Activated B cell treated with CpG ODN at 0.5 μM for 24 hours (primary cell): Measurements from ENCODE around the gene PGLYRP2. TPM values are rescaled to one million over a fixed set of nuclear protein-coding genes. Genes with fewer than 3 reads are reported as not detected.
A peak's percentile ranks its signal among the peaks of the same experiment; 100 is the strongest.

ENCODE experiments used
- ATAC-seq: fragments of 200-7000 bp; cut with Tn5 transposase; one replicate; pipeline ENCODE4 v1.10.0; 2021; ENCODE audit warnings: low read depth, mild to moderate bottlenecking, moderate library complexity
- CTCF ChIA-PET: fragments of 350-600 bp; sonication (Branson Sonifier 250); formaldehyde crosslinking; loops from one replicate; lab custom pipeline; 2021; ENCODE audit warnings: antibody characterized with exemption; lab: Charles Lee
- POLR2A ChIA-PET: fragments of 350-600 bp; sonication (Branson Sonifier 250); formaldehyde crosslinking; loops from one replicate; lab custom pipeline; 2021; ENCODE audit warnings: antibody characterized with exemption; lab: Charles Lee
- DNase-seq: peaks from one replicate; pipeline ENCODE4 v3.0.0; 2022
- H3K27ac Mint-ChIP-seq: one replicate; pipeline ENCODE4 v1.8.0; 2020; ENCODE audit warnings: mixed read lengths
- H3K27me3 Mint-ChIP-seq: one replicate; pipeline ENCODE4 v1.8.0; 2021; ENCODE audit warnings: mixed read lengths
- H3K36me3 Mint-ChIP-seq: one replicate; pipeline ENCODE4 v1.8.0; 2021; ENCODE audit warnings: low read depth, mixed read lengths
- H3K4me1 Mint-ChIP-seq: one replicate; pipeline ENCODE4 v1.8.0; 2021; ENCODE audit warnings: mixed read lengths
- H3K4me3 Mint-ChIP-seq: one replicate; pipeline ENCODE4 v1.8.0; 2020; ENCODE audit warnings: mild to moderate bottlenecking, mixed read lengths
- H3K9me3 Mint-ChIP-seq: one replicate; pipeline ENCODE4 v1.8.0; 2020; ENCODE audit warnings: mixed read lengths
- intact Hi-C: fragments of 100-400 bp; cut with micrococcal nuclease; formaldehyde crosslinking; loops from one replicate; pipeline ENCODE4 v1.15.1; 2024
- total RNA-seq: library from RNA; stranded (reverse); gene quantifications from 2 replicates; pipeline ENCODE4 v1.2.3, GENCODE V29; 2022
- TF ChIP-seq, protein P1 (sequence below): fragments of 200-600 bp; IDR thresholded peaks from one replicate; pipeline ENCODE4 v1.8.0; 2022; ENCODE audit warnings: antibody characterized with exemption, mild to moderate bottlenecking

PGLYRP2 gene
- total RNA-seq, 1 donor from 2014 or later, result not detected

DNA sequence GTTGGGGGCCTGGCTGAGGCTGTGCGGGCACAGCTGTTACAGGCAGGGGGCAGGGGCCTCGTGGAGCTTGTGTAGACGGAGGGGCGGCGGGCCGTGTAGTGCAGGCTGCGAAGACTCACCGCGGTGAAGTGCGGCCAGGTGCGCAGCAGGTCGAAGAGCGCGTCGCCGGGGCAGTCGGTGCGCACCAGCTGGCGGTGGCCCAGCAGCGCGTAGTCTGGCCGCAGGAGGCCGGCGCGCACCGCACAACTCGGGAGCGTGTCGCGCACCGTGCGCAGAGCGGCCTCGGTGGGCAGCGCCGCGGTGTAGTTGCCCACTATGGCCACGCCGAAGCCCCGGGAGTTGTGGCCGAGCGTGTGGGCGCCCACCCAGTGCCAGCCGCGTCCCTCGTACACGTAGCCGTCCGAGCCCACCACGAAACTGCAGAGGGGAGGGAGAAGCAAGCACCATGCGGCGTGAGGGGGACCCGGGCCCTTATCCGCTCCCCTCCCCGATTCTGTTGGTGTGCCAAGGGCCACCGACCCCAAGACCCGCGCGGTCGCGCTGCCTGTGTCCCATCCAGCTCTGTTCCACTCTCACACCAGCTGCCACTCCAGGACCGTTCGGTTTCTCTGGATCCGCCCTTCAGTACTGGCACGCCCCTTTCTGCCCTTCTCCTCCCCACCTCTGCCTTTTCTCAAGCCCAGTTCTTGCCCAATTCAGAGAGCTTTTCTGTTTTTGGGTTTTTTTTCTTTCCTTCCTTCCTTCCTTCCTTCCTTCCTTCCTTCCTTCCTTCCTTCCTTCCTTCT lies 9.6 kb downstream of the PGLYRP2 start:
- TF ChIP-seq, protein P1, sequence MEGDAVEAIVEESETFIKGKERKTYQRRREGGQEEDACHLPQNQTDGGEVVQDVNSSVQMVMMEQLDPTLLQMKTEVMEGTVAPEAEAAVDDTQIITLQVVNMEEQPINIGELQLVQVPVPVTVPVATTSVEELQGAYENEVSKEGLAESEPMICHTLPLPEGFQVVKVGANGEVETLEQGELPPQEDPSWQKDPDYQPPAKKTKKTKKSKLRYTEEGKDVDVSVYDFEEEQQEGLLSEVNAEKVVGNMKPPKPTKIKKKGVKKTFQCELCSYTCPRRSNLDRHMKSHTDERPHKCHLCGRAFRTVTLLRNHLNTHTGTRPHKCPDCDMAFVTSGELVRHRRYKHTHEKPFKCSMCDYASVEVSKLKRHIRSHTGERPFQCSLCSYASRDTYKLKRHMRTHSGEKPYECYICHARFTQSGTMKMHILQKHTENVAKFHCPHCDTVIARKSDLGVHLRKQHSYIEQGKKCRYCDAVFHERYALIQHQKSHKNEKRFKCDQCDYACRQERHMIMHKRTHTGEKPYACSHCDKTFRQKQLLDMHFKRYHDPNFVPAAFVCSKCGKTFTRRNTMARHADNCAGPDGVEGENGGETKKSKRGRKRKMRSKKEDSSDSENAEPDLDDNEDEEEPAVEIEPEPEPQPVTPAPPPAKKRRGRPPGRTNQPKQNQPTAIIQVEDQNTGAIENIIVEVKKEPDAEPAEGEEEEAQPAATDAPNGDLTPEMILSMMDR, result no peak
- Mint-ChIP-seq H3K4me1 (peaks cover 33% of the 10 kb centered on the region), H3K27me3 (peaks cover 15% of the 10 kb centered on the region), H3K4me3 (peak overlapping the region; percentile 79), H3K9me3 (no peaks in the 10 kb centered on the region), H3K27ac (no peak overlapping the region), H3K36me3 (no peaks in the 10 kb centered on the region)
- DNase-seq (no peak), ATAC-seq (peak; percentile 51)
- intact Hi-C loops, result loop anchor here (10.0 kb wide), 1 partner anchor 85 kb away; no protein-coding TSS in a partner anchor
- POLR2A ChIA-PET, result interaction anchor here (0.5 kb wide), 1 partner anchor 635 kb away, joined by 3 read pairs; no protein-coding TSS in a partner anchor
- CTCF ChIA-PET, result no interaction called here

DNA sequence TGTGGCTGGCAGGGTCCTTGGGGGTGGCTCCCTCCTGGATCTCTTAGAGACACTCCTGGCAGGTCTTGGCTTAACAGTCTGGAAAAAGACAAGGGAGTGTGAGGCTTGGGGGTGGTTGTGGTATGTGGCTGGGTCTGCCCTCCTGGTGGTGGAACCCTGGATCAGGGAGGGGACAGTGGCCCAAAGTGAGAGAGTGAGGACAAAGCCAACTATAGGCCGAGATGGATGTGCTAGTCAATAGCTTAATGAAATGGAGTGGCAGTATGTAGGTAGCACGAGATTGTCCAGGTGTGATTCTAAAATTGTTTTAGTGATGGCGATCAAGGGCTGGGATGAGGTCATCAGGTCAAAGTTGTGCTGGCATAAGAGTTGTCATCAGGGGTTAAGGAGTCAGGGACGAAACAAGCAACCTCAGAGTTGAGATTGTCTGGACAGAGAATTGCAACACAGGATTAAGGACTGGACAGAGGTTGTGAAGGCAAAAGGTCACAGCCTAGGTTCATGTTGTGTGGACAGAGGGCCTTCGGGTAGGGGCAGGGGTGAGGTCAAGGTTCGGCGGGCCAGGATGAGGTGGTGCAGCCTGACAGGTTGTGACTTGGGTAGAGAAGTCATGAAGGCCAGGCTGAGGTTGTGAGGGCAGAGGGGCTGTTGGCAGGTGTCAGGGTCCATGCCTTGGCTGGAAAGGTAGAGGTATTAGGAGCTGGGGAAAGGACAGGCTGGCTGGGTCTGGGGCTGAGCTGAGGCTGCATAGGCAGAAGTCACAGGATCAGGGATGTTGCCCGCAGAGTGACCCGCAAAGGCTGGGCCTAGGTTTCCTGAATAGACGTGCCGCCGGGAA lies 10.4 kb downstream of the PGLYRP2 start:
- Mint-ChIP-seq H3K4me3 (peak overlapping the region; percentile 66), H3K36me3 (peaks cover 3% of the 10 kb centered on the region), H3K27me3 (peaks cover 15% of the 10 kb centered on the region), H3K27ac (no peak overlapping the region), H3K4me1 (peaks cover 37% of the 10 kb centered on the region), H3K9me3 (no peaks in the 10 kb centered on the region)
- POLR2A ChIA-PET, result interaction anchor here (0.5 kb wide), 1 partner anchor 636 kb away, joined by 3 read pairs; no protein-coding TSS in a partner anchor
- DNase-seq (no peak), ATAC-seq (no peak)
- TF ChIP-seq, protein P1, result no peak
- intact Hi-C loops, result loop anchor here (10.0 kb wide), 1 partner anchor 86 kb away; no protein-coding TSS in a partner anchor
- CTCF ChIA-PET, result no interaction called here

DNA sequence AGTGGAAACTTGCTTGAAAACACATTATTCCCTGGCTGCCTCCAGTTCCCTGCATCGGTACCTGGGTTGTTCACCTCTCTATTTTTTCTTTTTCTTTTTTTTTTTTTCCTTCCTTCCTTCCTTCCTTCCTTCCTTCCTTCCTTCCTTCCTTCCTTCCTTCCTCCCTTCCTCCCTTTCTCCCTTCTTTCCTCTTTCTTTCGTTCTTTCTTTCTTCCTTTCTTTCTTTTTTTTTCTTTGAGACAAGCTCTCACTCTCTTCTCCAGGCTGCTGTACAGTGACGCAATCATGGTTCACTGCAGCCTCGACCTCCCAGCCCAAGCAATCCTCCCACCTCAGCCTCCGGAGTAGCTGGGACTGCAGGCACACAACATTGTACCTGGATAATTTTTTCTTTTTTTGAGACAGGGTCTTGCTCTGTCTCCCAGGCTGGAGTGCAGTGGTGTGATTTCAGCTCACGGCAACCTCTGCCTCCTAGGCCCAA lies 11.5 kb downstream of the PGLYRP2 start:
- Mint-ChIP-seq H3K4me3 (no peak overlapping the region), H3K4me1 (peaks cover 46% of the 10 kb centered on the region), H3K27ac (no peak overlapping the region), H3K27me3 (peaks cover 15% of the 10 kb centered on the region), H3K9me3 (no peaks in the 10 kb centered on the region), H3K36me3 (peaks cover 8% of the 10 kb centered on the region)
- CTCF ChIA-PET, result interaction anchor here (1.4 kb wide), 1 partner anchor 49 kb away, joined by 4 read pairs; the partner anchor contains the start of gene AKAP8L
- no peak for DNase-seq
- TF ChIP-seq, protein P1, result no peak
- POLR2A ChIA-PET, result interaction anchor here (0.6 to 1.3 kb wide), 3 partner anchors 48 to 369 kb away, joined by 3 read pairs; no protein-coding TSS in a partner anchor
- ATAC-seq, result no peak
- intact Hi-C loops, result loop anchor here (10.0 kb wide), 1 partner anchor 87 kb away; no protein-coding TSS in a partner anchor

DNA sequence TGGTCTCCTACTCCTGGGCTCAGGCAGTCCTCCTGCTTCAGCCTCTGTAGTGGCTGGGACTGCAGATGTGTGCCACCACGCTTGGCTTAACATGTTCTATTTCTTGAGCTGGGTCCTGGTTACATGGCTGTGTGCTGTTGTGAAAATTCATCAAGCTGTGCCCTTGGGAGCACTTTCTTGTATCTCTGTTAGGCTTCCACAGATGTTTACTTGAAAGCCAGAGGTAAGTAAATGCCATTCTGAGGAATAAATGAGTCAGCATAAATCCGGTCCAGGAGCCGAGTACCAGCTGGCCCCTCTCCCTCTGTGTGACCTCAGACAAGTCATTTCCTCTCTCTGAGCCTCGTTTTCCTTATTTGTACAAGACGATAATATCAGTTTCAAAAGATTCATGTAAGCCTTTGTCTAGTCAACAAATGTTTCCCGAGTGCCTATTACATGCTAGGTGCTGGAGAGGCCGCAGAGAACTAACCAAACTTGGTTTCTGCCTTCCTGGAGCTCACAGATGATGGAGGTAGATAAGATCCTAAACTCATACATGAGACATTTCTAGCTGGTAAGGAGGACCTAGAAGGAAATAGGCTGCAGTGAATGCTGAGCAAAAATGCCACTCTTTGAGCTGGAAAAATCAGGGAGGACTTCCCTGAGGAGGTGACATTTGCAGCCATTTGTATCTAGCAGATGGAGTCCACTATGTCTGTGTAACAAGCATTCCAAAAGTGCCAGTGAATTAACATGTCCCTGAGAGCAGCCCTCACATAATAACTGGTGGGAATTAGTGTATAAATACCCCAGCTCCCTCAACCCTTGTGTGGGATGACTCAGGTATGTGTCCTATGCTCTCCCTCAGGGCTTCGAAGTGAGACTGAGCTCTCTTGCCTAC lies 12.2 kb downstream of the PGLYRP2 start:
- TF ChIP-seq, protein P1, result no peak
- H3K4me3 Mint-ChIP-seq, result peak overlapping the region; percentile 50
- DNase-seq, result no peak
- POLR2A ChIA-PET, result interaction anchor here (0.6 to 1.3 kb wide), 4 partner anchors 12 to 370 kb away, joined by 3 read pairs; no protein-coding TSS in a partner anchor
- no peaks in the 10 kb centered on the region for H3K9me3 Mint-ChIP-seq
- peaks cover 15% of the 10 kb centered on the region for H3K27me3 Mint-ChIP-seq
- intact Hi-C loops, result loop anchor here (10.0 kb wide), 1 partner anchor 88 kb away; no protein-coding TSS in a partner anchor
- peaks cover 50% of the 10 kb centered on the region for H3K4me1 Mint-ChIP-seq
- no peak for ATAC-seq
- CTCF ChIA-PET, result interaction anchor here (1.4 to 1.5 kb wide), 2 partner anchors 48 to 89 kb away, joined by 3 to 4 read pairs; partner anchors contain the start of gene AKAP8L
- H3K36me3 Mint-ChIP-seq, result peaks cover 13% of the 10 kb centered on the region
- peak overlapping the region; percentile 12 for H3K27ac Mint-ChIP-seq
